ENCODE measurements around the gene GRK2. TPM values are rescaled to one million over a fixed set of nuclear protein-coding genes. Genes with fewer than 3 reads are reported as not detected.

Gene GRK2
- total and polyA plus RNA-seq, 2 of the 13 experiments (the other 11 are each of a cell fraction or from before 2014, with no cell fraction given): 31.3 to 42.4 TPM

DNA sequence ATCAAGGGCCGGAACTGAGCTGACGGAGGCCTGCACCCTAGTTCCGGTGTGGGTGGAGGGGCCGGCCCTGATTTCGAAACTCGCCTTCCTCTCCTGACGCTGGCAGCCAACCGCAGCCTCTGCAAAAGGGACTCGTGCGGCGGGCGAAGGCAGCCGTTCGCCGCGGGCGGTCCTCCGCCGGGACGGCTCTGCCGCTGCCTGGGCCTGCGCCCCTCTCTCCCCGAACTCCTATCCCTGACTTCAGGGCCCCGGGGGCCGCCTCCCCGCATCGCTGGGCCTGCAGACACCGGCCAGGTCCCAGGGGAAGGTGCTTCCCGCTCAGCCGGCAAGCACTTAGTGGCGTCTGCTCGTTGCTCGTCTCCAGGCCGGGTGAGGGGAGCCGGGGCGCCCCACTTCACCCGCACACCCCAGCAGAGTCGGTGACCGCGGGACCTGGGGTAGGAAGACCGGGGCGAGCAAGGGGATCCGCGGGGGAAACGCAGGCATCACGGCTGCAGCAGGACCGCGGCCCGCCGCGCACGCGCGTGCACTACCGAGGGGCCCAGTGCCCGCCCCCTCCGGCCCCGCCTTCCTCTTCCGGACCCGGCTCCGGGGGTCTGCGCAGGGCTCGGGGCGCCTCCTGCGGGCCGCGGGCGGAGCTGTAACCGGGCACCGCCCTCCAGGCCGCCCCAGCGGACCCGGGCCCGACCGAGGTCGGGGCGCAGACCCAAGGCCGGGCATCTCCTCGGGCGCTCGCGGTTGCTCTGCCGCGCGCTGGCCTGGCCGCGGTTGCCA is 22.4 kb downstream of the GRK2 start (continued):
- TF ChIP-seq, protein P1, sequence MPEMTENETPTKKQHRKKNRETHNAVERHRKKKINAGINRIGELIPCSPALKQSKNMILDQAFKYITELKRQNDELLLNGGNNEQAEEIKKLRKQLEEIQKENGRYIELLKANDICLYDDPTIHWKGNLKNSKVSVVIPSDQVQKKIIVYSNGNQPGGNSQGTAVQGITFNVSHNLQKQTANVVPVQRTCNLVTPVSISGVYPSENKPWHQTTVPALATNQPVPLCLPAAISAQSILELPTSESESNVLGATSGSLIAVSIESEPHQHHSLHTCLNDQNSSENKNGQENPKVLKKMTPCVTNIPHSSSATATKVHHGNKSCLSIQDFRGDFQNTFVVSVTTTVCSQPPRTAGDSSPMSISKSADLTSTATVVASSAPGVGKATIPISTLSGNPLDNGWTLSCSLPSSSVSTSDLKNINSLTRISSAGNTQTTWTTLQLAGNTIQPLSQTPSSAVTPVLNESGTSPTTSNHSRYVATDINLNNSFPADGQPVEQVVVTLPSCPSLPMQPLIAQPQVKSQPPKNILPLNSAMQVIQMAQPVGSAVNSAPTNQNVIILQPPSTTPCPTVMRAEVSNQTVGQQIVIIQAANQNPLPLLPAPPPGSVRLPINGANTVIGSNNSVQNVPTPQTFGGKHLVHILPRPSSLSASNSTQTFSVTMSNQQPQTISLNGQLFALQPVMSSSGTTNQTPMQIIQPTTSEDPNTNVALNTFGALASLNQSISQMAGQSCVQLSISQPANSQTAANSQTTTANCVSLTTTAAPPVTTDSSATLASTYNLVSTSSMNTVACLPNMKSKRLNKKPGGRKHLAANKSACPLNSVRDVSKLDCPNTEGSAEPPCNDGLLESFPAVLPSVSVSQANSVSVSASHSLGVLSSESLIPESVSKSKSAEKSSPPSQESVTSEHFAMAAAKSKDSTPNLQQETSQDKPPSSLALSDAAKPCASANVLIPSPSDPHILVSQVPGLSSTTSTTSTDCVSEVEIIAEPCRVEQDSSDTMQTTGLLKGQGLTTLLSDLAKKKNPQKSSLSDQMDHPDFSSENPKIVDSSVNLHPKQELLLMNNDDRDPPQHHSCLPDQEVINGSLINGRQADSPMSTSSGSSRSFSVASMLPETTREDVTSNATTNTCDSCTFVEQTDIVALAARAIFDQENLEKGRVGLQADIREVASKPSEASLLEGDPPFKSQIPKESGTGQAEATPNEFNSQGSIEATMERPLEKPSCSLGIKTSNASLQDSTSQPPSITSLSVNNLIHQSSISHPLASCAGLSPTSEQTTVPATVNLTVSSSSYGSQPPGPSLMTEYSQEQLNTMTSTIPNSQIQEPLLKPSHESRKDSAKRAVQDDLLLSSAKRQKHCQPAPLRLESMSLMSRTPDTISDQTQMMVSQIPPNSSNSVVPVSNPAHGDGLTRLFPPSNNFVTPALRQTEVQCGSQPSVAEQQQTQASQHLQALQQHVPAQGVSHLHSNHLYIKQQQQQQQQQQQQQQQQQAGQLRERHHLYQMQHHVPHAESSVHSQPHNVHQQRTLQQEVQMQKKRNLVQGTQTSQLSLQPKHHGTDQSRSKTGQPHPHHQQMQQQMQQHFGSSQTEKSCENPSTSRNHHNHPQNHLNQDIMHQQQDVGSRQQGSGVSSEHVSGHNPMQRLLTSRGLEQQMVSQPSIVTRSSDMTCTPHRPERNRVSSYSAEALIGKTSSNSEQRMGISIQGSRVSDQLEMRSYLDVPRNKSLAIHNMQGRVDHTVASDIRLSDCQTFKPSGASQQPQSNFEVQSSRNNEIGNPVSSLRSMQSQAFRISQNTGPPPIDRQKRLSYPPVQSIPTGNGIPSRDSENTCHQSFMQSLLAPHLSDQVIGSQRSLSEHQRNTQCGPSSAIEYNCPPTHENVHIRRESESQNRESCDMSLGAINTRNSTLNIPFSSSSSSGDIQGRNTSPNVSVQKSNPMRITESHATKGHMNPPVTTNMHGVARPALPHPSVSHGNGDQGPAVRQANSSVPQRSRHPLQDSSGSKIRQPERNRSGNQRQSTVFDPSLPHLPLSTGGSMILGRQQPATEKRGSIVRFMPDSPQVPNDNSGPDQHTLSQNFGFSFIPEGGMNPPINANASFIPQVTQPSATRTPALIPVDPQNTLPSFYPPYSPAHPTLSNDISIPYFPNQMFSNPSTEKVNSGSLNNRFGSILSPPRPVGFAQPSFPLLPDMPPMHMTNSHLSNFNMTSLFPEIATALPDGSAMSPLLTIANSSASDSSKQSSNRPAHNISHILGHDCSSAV (CRISPR knock-in tag; IDR thresholded peaks at IDR 0.05; ENCODE audit: borderline replicate concordance): peak; percentile 87
- TF ChIP-seq ZNF772 (CRISPR knock-in tag; IDR thresholded peaks at IDR 0.05): peak; percentile 86
- peak; percentile 92 for TF ChIP-seq ZNF589 (CRISPR knock-in tag; conservative IDR thresholded peaks at IDR 0.05)
- no peak; the same call in 1 of the 2 replicates for TF ChIP-seq ZZZ3 (CRISPR knock-in tag; IDR thresholded peaks at IDR 0.05; ENCODE audit: borderline replicate concordance)
- TF ChIP-seq, protein P2, sequence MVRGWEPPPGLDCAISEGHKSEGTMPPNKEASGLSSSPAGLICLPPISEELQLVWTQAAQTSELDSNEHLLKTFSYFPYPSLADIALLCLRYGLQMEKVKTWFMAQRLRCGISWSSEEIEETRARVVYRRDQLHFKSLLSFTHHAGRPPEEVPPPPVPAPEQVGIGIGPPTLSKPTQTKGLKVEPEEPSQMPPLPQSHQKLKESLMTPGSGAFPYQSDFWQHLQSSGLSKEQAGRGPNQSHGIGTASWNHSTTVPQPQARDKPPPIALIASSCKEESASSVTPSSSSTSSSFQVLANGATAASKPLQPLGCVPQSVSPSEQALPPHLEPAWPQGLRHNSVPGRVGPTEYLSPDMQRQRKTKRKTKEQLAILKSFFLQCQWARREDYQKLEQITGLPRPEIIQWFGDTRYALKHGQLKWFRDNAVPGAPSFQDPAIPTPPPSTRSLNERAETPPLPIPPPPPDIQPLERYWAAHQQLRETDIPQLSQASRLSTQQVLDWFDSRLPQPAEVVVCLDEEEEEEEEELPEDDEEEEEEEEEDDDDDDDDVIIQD (CRISPR knock-in tag; IDR thresholded peaks at IDR 0.05; ENCODE audit: low read depth): peak; percentile 3; the same call in 1 of the 2 replicates
- peak; percentile 3; the same call in 1 of the 2 replicates for TF ChIP-seq FOXA3 (CRISPR knock-in tag; IDR thresholded peaks at IDR 0.05)
- TF ChIP-seq, protein P3, sequence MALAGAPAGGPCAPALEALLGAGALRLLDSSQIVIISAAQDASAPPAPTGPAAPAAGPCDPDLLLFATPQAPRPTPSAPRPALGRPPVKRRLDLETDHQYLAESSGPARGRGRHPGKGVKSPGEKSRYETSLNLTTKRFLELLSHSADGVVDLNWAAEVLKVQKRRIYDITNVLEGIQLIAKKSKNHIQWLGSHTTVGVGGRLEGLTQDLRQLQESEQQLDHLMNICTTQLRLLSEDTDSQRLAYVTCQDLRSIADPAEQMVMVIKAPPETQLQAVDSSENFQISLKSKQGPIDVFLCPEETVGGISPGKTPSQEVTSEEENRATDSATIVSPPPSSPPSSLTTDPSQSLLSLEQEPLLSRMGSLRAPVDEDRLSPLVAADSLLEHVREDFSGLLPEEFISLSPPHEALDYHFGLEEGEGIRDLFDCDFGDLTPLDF (CRISPR knock-in tag; IDR thresholded peaks at IDR 0.05): peak; percentile 62
- peak; percentile 45; the same call in 1 of the 2 replicates for TF ChIP-seq NFYC (CRISPR knock-in tag; IDR thresholded peaks at IDR 0.05)
- peak; percentile 52 for TF ChIP-seq SP5 (CRISPR knock-in tag; IDR thresholded peaks at IDR 0.05; ENCODE audit: borderline replicate concordance, low read depth)
- TF ChIP-seq KAT2B (IDR thresholded peaks at IDR 0.05; ENCODE audit: borderline replicate concordance, low read depth, low read length): no peak
- TF ChIP-seq ZNF441 (CRISPR knock-in tag; IDR thresholded peaks at IDR 0.05; ENCODE audit: borderline replicate concordance): 0 out of 2 replicates have a peak, but pooled peaks have one; percentile 45
- no peak for TF ChIP-seq ZBTB20 (CRISPR knock-in tag; IDR thresholded peaks at IDR 0.05; ENCODE audit: borderline replicate concordance, low read depth)
- peak; percentile 36 for TF ChIP-seq NFYB (CRISPR knock-in tag; IDR thresholded peaks at IDR 0.05)
- peak; percentile 16; the same call in 1 of the 2 replicates for TF ChIP-seq ZNF331 (CRISPR knock-in tag; IDR thresholded peaks at IDR 0.05)
- peak; percentile 91 for TF ChIP-seq CEBPB (IDR thresholded peaks at IDR 0.05; ENCODE audit: borderline replicate concordance, low read depth, low read length)
- peak; percentile 86 for TF ChIP-seq ELF1 (CRISPR knock-in tag; IDR thresholded peaks at IDR 0.05)
- TF ChIP-seq RXRB (CRISPR knock-in tag; IDR thresholded peaks at IDR 0.05; ENCODE audit: borderline replicate concordance): peak; percentile 77
- peak; percentile 83; the same call in 1 of the 2 replicates for TF ChIP-seq ZNF839 (CRISPR knock-in tag; IDR thresholded peaks at IDR 0.05; ENCODE audit: borderline replicate concordance)
- TF ChIP-seq ZNF180 (CRISPR knock-in tag; IDR thresholded peaks at IDR 0.05; ENCODE audit: borderline replicate concordance, low read depth): no peak

Data from HepG2 (cell line).